Epithelial cell of proximal tubule (primary cell): ENCODE results near the gene FGFR1OP2. TPM values are rescaled to one million over a fixed set of nuclear protein-coding genes. Genes with fewer than 3 reads are reported as not detected.

Source experiments
- DNase-seq: peaks from one replicate; pipeline ENCODE4 v3.0.0-alpha.2; 2011; ENCODE audit warnings: low read depth
- H3K4me3 ChIP-seq: 2 replicates; pipeline ENCODE4 v1.5.1; 2011; ENCODE audit warnings: low read depth, mild to moderate bottlenecking, low read length
- total RNA-seq: library from RNA; depleted of rRNA; stranded (reverse); fragments of >200 nt; gene quantifications from 2 replicates; pipeline ENCODE4 v1.2.3, GENCODE V29; 2015
- TF ChIP-seq, protein P1 (sequence below): conservative IDR thresholded peaks from 2 replicates; pipeline ENCODE4 v1.5.1; 2012; ENCODE audit warnings: low read depth, mild to moderate bottlenecking, low read length

FGFR1OP2 gene
- total RNA-seq, 1 donor from 2014 or later, result 27.3 TPM

DNA sequence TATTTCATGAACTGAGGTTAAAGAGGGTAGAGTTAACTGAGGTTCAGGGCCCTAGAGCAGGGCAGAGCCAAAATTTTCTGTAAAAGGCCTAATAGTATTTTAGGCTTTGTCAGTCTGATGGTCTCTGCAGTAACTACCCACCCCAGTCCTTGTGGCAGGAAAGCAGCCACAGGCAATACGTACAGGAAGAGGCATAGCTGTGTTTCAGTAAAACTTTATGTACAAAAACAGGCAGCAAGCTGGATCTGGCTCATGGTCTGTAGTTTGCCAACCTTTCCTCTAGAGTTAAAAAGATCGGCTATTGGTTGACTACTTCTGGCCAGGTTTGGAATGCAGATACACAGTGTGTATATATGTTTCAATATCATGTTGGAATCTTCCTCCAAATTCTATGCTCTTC is 58.7 kb downstream of the FGFR1OP2 start:
- no peak overlapping the region for H3K4me3 ChIP-seq
- DNase-seq, result no peak
- TF ChIP-seq, protein P1, sequence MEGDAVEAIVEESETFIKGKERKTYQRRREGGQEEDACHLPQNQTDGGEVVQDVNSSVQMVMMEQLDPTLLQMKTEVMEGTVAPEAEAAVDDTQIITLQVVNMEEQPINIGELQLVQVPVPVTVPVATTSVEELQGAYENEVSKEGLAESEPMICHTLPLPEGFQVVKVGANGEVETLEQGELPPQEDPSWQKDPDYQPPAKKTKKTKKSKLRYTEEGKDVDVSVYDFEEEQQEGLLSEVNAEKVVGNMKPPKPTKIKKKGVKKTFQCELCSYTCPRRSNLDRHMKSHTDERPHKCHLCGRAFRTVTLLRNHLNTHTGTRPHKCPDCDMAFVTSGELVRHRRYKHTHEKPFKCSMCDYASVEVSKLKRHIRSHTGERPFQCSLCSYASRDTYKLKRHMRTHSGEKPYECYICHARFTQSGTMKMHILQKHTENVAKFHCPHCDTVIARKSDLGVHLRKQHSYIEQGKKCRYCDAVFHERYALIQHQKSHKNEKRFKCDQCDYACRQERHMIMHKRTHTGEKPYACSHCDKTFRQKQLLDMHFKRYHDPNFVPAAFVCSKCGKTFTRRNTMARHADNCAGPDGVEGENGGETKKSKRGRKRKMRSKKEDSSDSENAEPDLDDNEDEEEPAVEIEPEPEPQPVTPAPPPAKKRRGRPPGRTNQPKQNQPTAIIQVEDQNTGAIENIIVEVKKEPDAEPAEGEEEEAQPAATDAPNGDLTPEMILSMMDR, result no peak

- TF ChIP-seq, protein P1, result no peak
- H3K4me3 ChIP-seq, result no peak overlapping the region
- no peak for DNase-seq
These were observed 62.7 kb downstream of the FGFR1OP2 start for GRCh38 chr12:27000961-27001360.

GRCh38 chr12:27001663-27002062 is 63.4 kb downstream of the FGFR1OP2 start:
- DNase-seq, result no peak
- H3K4me3 ChIP-seq, result no peak overlapping the region
- TF ChIP-seq, protein P1, result no peak

- TF ChIP-seq, protein P1, result no peak
- DNase-seq, result no peak
These were observed 63.9 kb downstream of the FGFR1OP2 start for GRCh38 chr12:27002141-27002540.

DNA sequence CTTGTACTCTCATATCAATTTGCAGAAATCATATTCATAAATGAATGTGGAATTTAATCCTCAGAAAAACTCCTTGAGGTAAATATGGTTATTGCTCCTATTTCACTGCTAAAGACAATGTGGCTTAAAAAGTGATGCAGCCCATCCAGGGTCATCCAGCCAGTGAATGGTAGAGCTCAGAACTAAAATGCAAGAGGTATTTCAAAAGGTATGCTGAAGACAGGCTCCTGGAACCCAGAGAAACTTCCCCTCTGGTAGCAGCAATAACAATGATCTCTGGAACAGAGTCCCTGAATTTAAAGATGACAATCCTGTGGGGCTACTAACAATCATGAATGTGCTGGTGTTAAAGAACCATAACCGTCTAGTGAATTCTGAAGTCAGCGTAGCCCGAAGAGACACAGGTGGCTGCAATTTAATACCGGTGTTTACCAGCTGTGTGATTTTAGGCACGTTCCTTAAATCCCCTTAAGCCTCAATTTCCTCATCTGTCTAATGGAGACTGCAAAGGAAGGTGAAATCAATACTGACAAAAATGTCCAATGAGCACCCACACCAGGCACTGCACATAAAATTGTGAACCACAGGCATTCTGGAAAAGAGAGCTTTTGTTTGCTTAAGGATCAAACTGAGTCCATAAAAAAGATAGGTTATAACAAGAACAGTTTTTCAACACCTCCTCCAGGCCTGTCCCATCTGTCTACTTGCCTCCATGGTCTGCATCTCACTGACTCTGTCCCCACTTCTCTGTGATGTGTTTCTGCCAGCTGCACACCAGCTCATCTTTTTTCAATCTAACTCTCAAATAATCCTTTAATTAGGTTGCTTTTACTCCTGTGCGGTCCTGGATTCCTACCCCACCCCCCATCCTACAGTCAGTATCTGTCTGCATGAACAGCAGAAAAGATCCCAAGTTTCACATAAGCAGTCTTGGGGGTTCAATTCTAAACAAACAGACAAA is 65.4 kb downstream of the FGFR1OP2 start:
- DNase-seq, result no peak
- TF ChIP-seq, protein P1, result no peak
- no peak overlapping the region for H3K4me3 ChIP-seq

More at GRCh38 chr12:27002141-27002540, 63.9 kb downstream of the FGFR1OP2 start:
- H3K4me3 ChIP-seq, result no peak overlapping the region

GRCh38 chr12:27005495-27005894 is 67.2 kb downstream of the FGFR1OP2 start:
- no peak for DNase-seq
- TF ChIP-seq, protein P1, result no peak
- no peak overlapping the region for H3K4me3 ChIP-seq
